HepG2 (cell line): ENCODE results near the gene TLCD3B. TPM values are rescaled to one million over a fixed set of nuclear protein-coding genes. Genes with fewer than 3 reads are reported as not detected.
A peak's percentile ranks its signal among the peaks of the same experiment; 100 is the strongest.

Experiments used
- BCL3 ChIP-seq: sonication (generic); formaldehyde crosslinking; IDR thresholded peaks from 2 replicates; pipeline ENCODE4 v1.5.1; 2020; ENCODE audit warnings: mild to moderate bottlenecking, missing genetic modification reagents, moderate library complexity
- HOMEZ ChIP-seq: IDR thresholded peaks from 2 replicates; pipeline ENCODE4 v1.6.1; 2016; ENCODE audit warnings: low read depth
- MBD4 ChIP-seq: IDR thresholded peaks from 2 replicates; pipeline ENCODE4 v1.6.1; 2012; ENCODE audit warnings: low read length, inconsistent platforms, borderline replicate concordance
- PAX8 ChIP-seq: sonication (generic); formaldehyde crosslinking; IDR thresholded peaks from 2 replicates; pipeline ENCODE4 v1.8.0; 2022; ENCODE audit warnings: mild to moderate bottlenecking, missing genetic modification reagents, borderline replicate concordance
- POLR2AphosphoS5 ChIP-seq: IDR thresholded peaks from 2 replicates; pipeline ENCODE4 v1.6.1; 2012; ENCODE audit warnings: low read depth, low read length
- SYNCRIP ChIP-seq: fragments of 200-400 bp; formaldehyde crosslinking; IDR thresholded peaks from 2 replicates; pipeline ENCODE4 v1.6.1; 2018; ENCODE audit warnings: mild to moderate bottlenecking, low read depth, low read length; ENCODE audit not compliant: insufficient read depth
- ZHX2 ChIP-seq, 2 experiments: sonication (generic) in 1 of 2; formaldehyde crosslinking in 1 of 2; IDR thresholded peaks; 2 replicates each; pipeline versions ENCODE4 v1.6.1 to v1.9.0; 2014 to 2022; ENCODE audit warnings: antibody characterized with exemption in 1 of 2, borderline replicate concordance in 1 of 2, inconsistent platforms in 1 of 2, low read depth in 1 of 2, missing genetic modification reagents in 1 of 2
- ZNF24 ChIP-seq: fragments of 450-650 bp; IDR thresholded peaks from 2 replicates; pipeline ENCODE4 v1.6.1; 2017; ENCODE audit warnings: antibody characterized with exemption, mild to moderate bottlenecking
- ZNF3 ChIP-seq: IDR thresholded peaks from 2 replicates; pipeline ENCODE4 v1.7.0; 2017; ENCODE audit warnings: inconsistent platforms
- ZNF383 ChIP-seq: sonication (generic); formaldehyde crosslinking; IDR thresholded peaks from 2 replicates; pipeline ENCODE4 v1.4.0; 2020; ENCODE audit warnings: missing genetic modification reagents, mild to moderate bottlenecking, borderline replicate concordance
- ZNF574 ChIP-seq: sonication (generic); formaldehyde crosslinking; IDR thresholded peaks from 2 replicates; pipeline ENCODE4 v1.4.0; 2020; ENCODE audit warnings: missing genetic modification reagents
- ZNF724P ChIP-seq: sonication (generic); formaldehyde crosslinking; IDR thresholded peaks from 2 replicates; pipeline ENCODE4 v1.8.0; 2022; ENCODE audit warnings: missing genetic modification reagents, borderline replicate concordance
- ZNF800 ChIP-seq: sonication (generic); formaldehyde crosslinking; IDR thresholded peaks from 2 replicates; pipeline ENCODE4 v1.4.0; 2020; ENCODE audit warnings: missing genetic modification reagents
- polyA plus RNA-seq, 8 experiments: library from polyadenylated mRNA; depleted of rRNA in 3 of 8; stranded (reverse) in 7 of 8; unstranded in 1 of 8; fragments of >200 nt; fragmentation: Illumina TruSeq in 4 of 8; extraction: Trizol in 4 of 8; gene quantifications; 2 replicates each; pipeline versions ENCODE4 v1.2.1 to v1.2.3, GENCODE V29; 2011 to 2016; ENCODE audit warnings: low read depth in 4 of 8, missing spikeins in 1 of 8, mixed read lengths in 1 of 8; ENCODE audit not compliant: insufficient read depth in 1 of 8
- total RNA-seq, 5 experiments: library from RNA; depleted of rRNA; stranded (reverse); fragments of >200 nt; fragmentation: Illumina TruSeq; extraction: Trizol; gene quantifications; 2 replicates each; pipeline ENCODE4 v1.2.3, GENCODE V29; 2016; ENCODE audit warnings: low read depth in 1 of 5

TLCD3B gene
- total and polyA plus RNA-seq, 2 of the 13 experiments (the other 11 are each of a cell fraction or from before 2014, with no cell fraction given), result not detected

- TF ChIP-seq ZNF383 (CRISPR knock-in tag) (no peak), ZNF574 (CRISPR knock-in tag) (peak; percentile 87), SYNCRIP (no peak), MBD4 (no peak), ZNF3 (CRISPR knock-in tag) (0 out of 2 replicates have a peak, but pooled peaks have one; percentile 11), BCL3 (CRISPR knock-in tag) (peak; percentile 83; the same call in 1 of the 2 replicates), ZNF24 (peak; percentile 28; the same call in 1 of the 2 replicates), PAX8 (no peak; the same call in 1 of the 2 replicates), POLR2AphosphoS5 (peak; percentile 96), ZNF724P (CRISPR knock-in tag) (no peak; the same call in none of the 2 replicates), HOMEZ (CRISPR knock-in tag) (0 out of 2 replicates have a peak, but pooled peaks have one; percentile 77), ZHX2 (IDR thresholded peaks at IDR 0.05; ENCODE audit: low read depth) (peak; percentile 64), ZHX2 (CRISPR knock-in tag; IDR thresholded peaks at IDR 0.05; ENCODE audit: borderline replicate concordance) (peak; percentile 92), ZNF800 (peak; percentile 97)
These were observed 34.3 kb upstream of the TLCD3B start, which contains the start of gene ALDOA (continued) for GRCh38 chr16:30065102-30065942.
